Fibroblast of the aortic adventitia (primary cell): ENCODE measurements around the gene KLHDC1. TPM values are rescaled to one million over a fixed set of nuclear protein-coding genes. Genes with fewer than 3 reads are reported as not detected.

Experiments
- DNase-seq: peaks from one replicate; pipeline ENCODE4 v3.0.0-alpha.2; 2010; ENCODE audit warnings: low read depth
- H3K4me3 ChIP-seq: 2 replicates; pipeline ENCODE4 v1.5.1; 2011; ENCODE audit warnings: low read depth, mild to moderate bottlenecking, control low read depth, low read length, moderate library complexity
- CTCF ChIP-seq: IDR thresholded peaks from 2 replicates; pipeline ENCODE4 v1.5.1; 2011; ENCODE audit warnings: mild to moderate bottlenecking, low read length, control low read depth, inconsistent platforms; ENCODE audit not compliant: insufficient read depth
- total RNA-seq: library from RNA; depleted of rRNA; stranded (reverse); fragments of >200 nt; gene quantifications from 2 replicates; pipeline ENCODE4 v1.2.3, GENCODE V29; 2012; ENCODE audit warnings: low replicate concordance

The KLHDC1 gene
- total RNA-seq, 1 donor, result 4.9 TPM

- no peak for DNase-seq
- TF ChIP-seq CTCF, result no peak
- H3K4me3 ChIP-seq, result peak overlapping the region; percentile 67
Measured at GRCh38 chr14:49766839-49767238, 73.9 kb downstream of the KLHDC1 start.

- DNase-seq, result no peak
- peak overlapping the region; percentile 67 for H3K4me3 ChIP-seq
- TF ChIP-seq CTCF, result no peak
Measured at GRCh38 chr14:49767270-49767570, 74.3 kb downstream of the KLHDC1 start.

GRCh38 chr14:49767571-49768300, 74.8 kb downstream of the KLHDC1 start, which contains the start of gene KLHDC2:
Gene KLHDC2 (plus strand): TSS chr14:49768153. CDS start chr14:49768469, 316 bp downstream.
- TF ChIP-seq CTCF, result no peak
- H3K4me3 ChIP-seq, result peak within 1 kb of the TSS; percentile 80
- peak; percentile 82 for DNase-seq

GRCh38 chr14:49768301-49769121, 75.6 kb downstream of the KLHDC1 start:
- no peak for TF ChIP-seq CTCF
- peak; percentile 58 for DNase-seq

GRCh38 chr14:49769171-49769570, 76.3 kb downstream of the KLHDC1 start:
- no peak for TF ChIP-seq CTCF
- peak; percentile 63 for DNase-seq
- H3K4me3 ChIP-seq, result peak overlapping the region; percentile 80

More at GRCh38 chr14:49768301-49769121, 75.6 kb downstream of the KLHDC1 start:
- H3K4me3 ChIP-seq, result peak overlapping the region; percentile 80

GRCh38 chr14:49769581-49770211, 76.8 kb downstream of the KLHDC1 start:
- H3K4me3 ChIP-seq, result peak overlapping the region; percentile 80
- DNase-seq, result no peak
- no peak for TF ChIP-seq CTCF
